Smooth muscle cell (in vitro differentiated cells): ENCODE results near the gene CAP2. TPM values are rescaled to one million over a fixed set of nuclear protein-coding genes. Genes with fewer than 3 reads are reported as not detected.

Source experiments
- DNase-seq: peaks from one replicate; lab custom pipeline; 2025; ENCODE audit not compliant: unreplicated experiment; lab: John Stamatoyannopoulos, UW
- H2AFZ ChIP-seq: fragments of 200-600 bp; sonication (generic); 2 replicates; pipeline ENCODE4 v1.6.0; 2016; ENCODE audit warnings: antibody characterized with exemption, low read depth, mild to moderate bottlenecking
- H3F3A ChIP-seq: fragments of 200-600 bp; sonication (generic); 2 replicates; pipeline ENCODE4 v1.6.0; 2017; ENCODE audit warnings: antibody characterized with exemption, low read depth
- H3K27ac ChIP-seq: fragments of 200-600 bp; sonication (generic); 2 replicates; pipeline ENCODE4 v1.5.1; 2016; ENCODE audit warnings: low read depth, mild to moderate bottlenecking
- H3K27me3 ChIP-seq: fragments of 200-600 bp; sonication (generic); 2 replicates; pipeline ENCODE4 v1.6.1; 2016; ENCODE audit warnings: low read depth, mild to moderate bottlenecking
- H3K36me3 ChIP-seq: fragments of 200-600 bp; sonication (generic); 2 replicates; pipeline ENCODE4 v1.5.1; 2016; ENCODE audit warnings: low read depth
- H3K4me1 ChIP-seq: fragments of 200-600 bp; sonication (generic); 2 replicates; pipeline ENCODE4 v1.5.1; 2016; ENCODE audit warnings: low read depth
- H3K4me2 ChIP-seq: fragments of 200-600 bp; sonication (generic); 2 replicates; pipeline ENCODE4 v1.6.0; 2016; ENCODE audit warnings: mild to moderate bottlenecking
- H3K4me3 ChIP-seq: fragments of 200-600 bp; sonication (generic); 2 replicates; pipeline ENCODE4 v1.5.1; 2016; ENCODE audit warnings: mild to moderate bottlenecking
- H3K79me2 ChIP-seq: fragments of 200-600 bp; sonication (generic); 2 replicates; pipeline ENCODE4 v1.6.0; 2016; ENCODE audit warnings: low read depth, mild to moderate bottlenecking
- H3K9ac ChIP-seq: fragments of 200-600 bp; sonication (generic); 2 replicates; pipeline ENCODE4 v1.6.0; 2016; ENCODE audit warnings: low read depth
- H3K9me3 ChIP-seq: fragments of 200-600 bp; sonication (generic); replicated peaks from 2 replicates; pipeline ENCODE4 v1.5.1; 2016; ENCODE audit warnings: low read depth
- H4K20me1 ChIP-seq: fragments of 200-600 bp; sonication (generic); 2 replicates; pipeline ENCODE4 v1.6.0; 2016; ENCODE audit warnings: low read depth
- CTCF ChIP-seq: fragments of 200-600 bp; sonication (generic); IDR thresholded peaks from 2 replicates; pipeline ENCODE4 v1.5.1; 2017; ENCODE audit warnings: borderline replicate concordance, mild to moderate bottlenecking, antibody characterized with exemption; ENCODE audit not compliant: insufficient read depth, poor library complexity, severe bottlenecking
- WGBS: methylation state at CpG from one replicate; pipeline ENCODE4 v1.1.7; 2016; ENCODE audit warnings: low lambda C conversion rate; 5-methylcytosine and 5-hydroxymethylcytosine counted together
- polyA plus RNA-seq: library from polyadenylated mRNA; unstranded; fragments of >200 nt; fragmentation: Nextera tagmentation; extraction: Ambion mirVana; gene quantifications from 2 replicates; pipeline ENCODE4 v1.2.1, GENCODE V29; 2016
- total RNA-seq: library from RNA; depleted of rRNA; stranded (reverse); fragments of >200 nt; gene quantifications from 2 replicates; pipeline ENCODE4 v1.2.3, GENCODE V29; 2014

The CAP2 gene
- total and polyA plus RNA-seq, 2 experiments from 2014 or later = 19.0 to 27.7 TPM

- Histone ChIP-seq H3K9me3 (no peaks in the 10 kb centered on the region), H3K4me3 (peak overlapping the region; percentile 9), H3F3A (peaks cover 6% of the 10 kb centered on the region), H3K9ac (peak overlapping the region; percentile 77), H3K79me2 (peaks cover 17% of the 10 kb centered on the region), H3K36me3 (no peaks in the 10 kb centered on the region), H3K4me2 (peak overlapping the region; percentile 81), H2AFZ (peak overlapping the region; percentile 51), H3K4me1 (peaks cover 25% of the 10 kb centered on the region), H3K27ac (peak overlapping the region; percentile 93), H3K27me3 (no peaks in the 10 kb centered on the region), H4K20me1 (no peaks in the 10 kb centered on the region)
- TF ChIP-seq CTCF = no peak
- no peak for DNase-seq
- 29% methylated on average over 12 of the region's 12 CpGs for WGBS
Measured at GRCh38 chr6:17418281-17419188, 25.1 kb downstream of the CAP2 start.

- no peak for DNase-seq
- peaks cover 6% of the 10 kb centered on the region for H3F3A ChIP-seq
- H3K27me3 ChIP-seq = no peaks in the 10 kb centered on the region
- peaks cover 15% of the 10 kb centered on the region for H3K79me2 ChIP-seq
- H3K27ac ChIP-seq = peak overlapping the region; percentile 93
- no peaks in the 10 kb centered on the region for H3K36me3 ChIP-seq
- no peak for TF ChIP-seq CTCF
- 62% methylated on average over 3 of the region's 3 CpGs for WGBS
- peaks cover 25% of the 10 kb centered on the region for H3K4me1 ChIP-seq
- H3K9ac ChIP-seq = peak overlapping the region; percentile 77
- peak overlapping the region; percentile 81 for H3K4me2 ChIP-seq
- H4K20me1 ChIP-seq = no peaks in the 10 kb centered on the region
- H3K9me3 ChIP-seq = no peaks in the 10 kb centered on the region
- no peak overlapping the region for H3K4me3 ChIP-seq
- no peak overlapping the region for H2AFZ ChIP-seq
Measured at GRCh38 chr6:17419189-17419575, 25.8 kb downstream of the CAP2 start.

- H3K4me1 ChIP-seq = peaks cover 25% of the 10 kb centered on the region
- peaks cover 6% of the 10 kb centered on the region for H3F3A ChIP-seq
- H3K9ac ChIP-seq = no peak overlapping the region
- H3K4me2 ChIP-seq = no peak overlapping the region
- H3K4me3 ChIP-seq = no peak overlapping the region
- no peaks in the 10 kb centered on the region for H4K20me1 ChIP-seq
- peaks cover 5% of the 10 kb centered on the region for H3K79me2 ChIP-seq
- no peaks in the 10 kb centered on the region for H3K27me3 ChIP-seq
- DNase-seq = no peak
- WGBS = 99% methylated on average over 2 of the region's 2 CpGs
- H3K27ac ChIP-seq = no peak overlapping the region
- no peak overlapping the region for H2AFZ ChIP-seq
- H3K9me3 ChIP-seq = no peaks in the 10 kb centered on the region
- no peak for TF ChIP-seq CTCF
- H3K36me3 ChIP-seq = no peaks in the 10 kb centered on the region
Measured at GRCh38 chr6:17420368-17420767, 27.0 kb downstream of the CAP2 start.
